ENCODE results near the gene TUBA1C. TPM values are rescaled to one million over a fixed set of nuclear protein-coding genes. Genes with fewer than 3 reads are reported as not detected.
A peak's percentile ranks its signal among the peaks of the same experiment; 100 is the strongest.

Gene TUBA1C
- polyA plus RNA-seq (2012; rRNA removed), result 3.3 and 4.6 TPM in 2 replicates
- 3.6 and 4.5 TPM in 2 replicates for polyA plus RNA-seq (2012; cell fraction: cytosol; rRNA removed)
- polyA plus RNA-seq (2012; cell fraction: nucleus; rRNA removed), result 2.4 and 2.8 TPM in 2 replicates

- Histone ChIP-seq H3K4me1 (ENCODE audit: control insufficient read depth in 1 of 2, insufficient read depth in 2 of 2, low read depth in 1 of 2, low read length in 1 of 2) (peaks cover 0 to 38% of the 10 kb centered on the region in 2 experiments; a peak in 2 of 4 replicates), H3K4me2 (peak within 1 kb of the TSS; percentile 43; the same call in 1 of the 2 replicates), H3K36me3 (replicated peaks in 1 of 2; ENCODE audit: control insufficient read depth in 1 of 2, insufficient read depth in 2 of 2, low read length in 1 of 2) (no peaks in the 10 kb centered on the region), H3K27ac (ENCODE audit: low read depth in 2 of 2, low read length in 1 of 2) (peak within 1 kb of the TSS in 1 of 2 experiments; percentile 83; a peak in 2 of 4 replicates), H3K9ac (peak within 1 kb of the TSS; percentile 61), H3F3A (replicated peaks; ENCODE audit: insufficient read depth) (peaks cover 55% of the 10 kb centered on the region), H3K9me3 (no peaks in the 10 kb centered on the region), H3K79me2 (ENCODE audit: insufficient read depth) (no peaks in the 10 kb centered on the region), H3K9me2 (no peaks in the 10 kb centered on the region), H4K20me1 (ENCODE audit: insufficient read depth) (no peaks in the 10 kb centered on the region), H3K27me3 (ENCODE audit: insufficient read depth) (no peaks in the 10 kb centered on the region), H3K4me3 (ENCODE audit: low read depth in 2 of 2, low read length in 1 of 2) (no peak within 1 kb of the TSS), H2AFZ (ENCODE audit: low read depth) (peak within 1 kb of the TSS; percentile 76)
- no peak for DNase-seq
- POLR2A ChIA-PET, result no interaction called here
- CTCF ChIA-PET, result interaction anchor here (2.5 kb wide), 1 partner anchor 77 kb away, joined by 12 read pairs; no protein-coding TSS in a partner anchor
- WGBS (ENCODE audit: low lambda C conversion rate), result 65% methylated on average over 46 of the region's 61 CpGs
- TF ChIP-seq PBX3 (IDR thresholded peaks at IDR 0.05) (no peak; the same call in 1 of the 2 replicates), RFX5 (IDR thresholded peaks at IDR 0.05; ENCODE audit: low read length) (no peak), REST (IDR thresholded peaks at IDR 0.05; ENCODE audit: low read depth, low read length) (no peak), CTCF (IDR thresholded peaks at IDR 0.05) (no peak), SMC3 (IDR thresholded peaks at IDR 0.05; ENCODE audit: low read depth, low read length) (no peak), CHD2 (IDR thresholded peaks at IDR 0.05; ENCODE audit: low read length, partially characterized antibody) (no peak), RCOR1 (IDR thresholded peaks at IDR 0.05; ENCODE audit: low read length) (no peak), MAX (IDR thresholded peaks at IDR 0.05; ENCODE audit: low read depth) (peak; percentile 98), MEF2A (IDR thresholded peaks at IDR 0.05; ENCODE audit: borderline replicate concordance, low read depth) (no peak), MXI1 (IDR thresholded peaks at IDR 0.05; ENCODE audit: low read depth, low read length) (no peak), EP300 (IDR thresholded peaks at IDR 0.05; ENCODE audit: borderline replicate concordance in 1 of 2, low read depth in 1 of 2, low read length in 1 of 2) (peak in 1 of 2 experiments; percentile 66; a peak in 1 of 4 replicates), ELF1 (IDR thresholded peaks at IDR 0.05) (peak; percentile 81), USF1 (IDR thresholded peaks at IDR 0.05; ENCODE audit: borderline replicate concordance, low read depth) (no peak), RAD21 (IDR thresholded peaks at IDR 0.05; ENCODE audit: low read length) (no peak), TEAD4 (IDR thresholded peaks at IDR 0.05; ENCODE audit: borderline replicate concordance, insufficient read depth) (no peak), JUND (IDR thresholded peaks at IDR 0.05) (peak; percentile 90), NRF1 (IDR thresholded peaks at IDR 0.05; ENCODE audit: low read depth, low read length) (no peak), FOXJ3 (CRISPR knock-in tag; IDR thresholded peaks at IDR 0.05) (no peak), SIN3A (IDR thresholded peaks at IDR 0.05; ENCODE audit: borderline replicate concordance, low read depth, low read length) (no peak), GABPA (IDR thresholded peaks at IDR 0.05; ENCODE audit: low read depth) (peak; percentile 52), GATA2 (CRISPR knock-in tag; IDR thresholded peaks at IDR 0.05) (no peak), IRF3 (IDR thresholded peaks at IDR 0.05; ENCODE audit: low read depth, low read length) (no peak), TAF1 (IDR thresholded peaks at IDR 0.05; ENCODE audit: borderline replicate concordance, low read depth, low read length) (peak; percentile 56; the same call in 1 of the 2 replicates), TCF12 (IDR thresholded peaks at IDR 0.05) (peak; percentile 65; the same call in 1 of the 2 replicates)
Measured at GRCh38 chr12:49264873-49265792, at the start of gene TUBA1C. TUBA1C (plus strand) TSS chr12:49265082; CDS start chr12:49265182, 100 bp downstream.

Data from SK-N-SH (cell line).